ENCODE results near the gene EXOC5. TPM values are rescaled to one million over a fixed set of nuclear protein-coding genes. Genes with fewer than 3 reads are reported as not detected.

The EXOC5 gene
- total RNA-seq, 2 donors from 2014 or later: 44.8 to 71.1 TPM

- no peak for DNase-seq
- TF ChIP-seq CTCF (IDR thresholded peaks at IDR 0.05): no peak
- no peak overlapping the region for H3K9ac ChIP-seq (ENCODE audit: low read depth in 2 of 2, low read length in 2 of 2)
- intact Hi-C loops (cut with DNase I): no loop called here
- H3K27me3 ChIP-seq: no peaks in the 10 kb centered on the region
- peaks cover 5% of the 10 kb centered on the region for H3K36me3 ChIP-seq
- no peak overlapping the region for H3K27ac ChIP-seq
- no peaks in the 10 kb centered on the region for H3K4me1 ChIP-seq
- H3K9me3 ChIP-seq: no peaks in the 10 kb centered on the region
- H3K4me3 ChIP-seq: no peak overlapping the region
These were observed 41.6 kb downstream of the EXOC5 start for GRCh38 chr14:57227083-57227482.

DNA sequence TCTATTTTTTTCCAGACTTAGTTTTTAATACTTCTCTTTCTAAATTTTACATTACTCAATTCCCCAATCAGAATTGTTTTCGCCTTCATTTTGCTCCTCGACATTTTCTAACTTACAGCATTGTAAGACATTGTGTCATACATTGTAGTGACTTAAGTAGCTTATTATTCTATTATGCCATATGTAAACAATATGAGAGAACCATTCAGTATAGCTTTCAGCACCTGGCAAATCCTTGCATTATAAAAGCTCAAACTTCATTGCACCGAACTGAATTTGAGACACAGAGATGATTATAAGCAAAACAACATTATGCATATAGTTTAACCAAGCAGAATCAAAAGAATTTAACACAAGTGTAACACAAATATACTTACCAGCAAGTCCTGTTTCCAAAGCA lies 46.8 kb downstream of the EXOC5 start:
- peaks cover 3% of the 10 kb centered on the region for H3K36me3 ChIP-seq
- H3K9me3 ChIP-seq: no peaks in the 10 kb centered on the region
- intact Hi-C loops (cut with DNase I): no loop called here
- H3K27ac ChIP-seq: no peak overlapping the region
- TF ChIP-seq CTCF (IDR thresholded peaks at IDR 0.05): no peak
- H3K4me3 ChIP-seq: no peak overlapping the region
- no peaks in the 10 kb centered on the region for H3K4me1 ChIP-seq
- H3K27me3 ChIP-seq: no peaks in the 10 kb centered on the region
- no peak overlapping the region for H3K9ac ChIP-seq (ENCODE audit: low read depth in 2 of 2, low read length in 2 of 2)
- no peak for DNase-seq

- H3K27ac ChIP-seq: no peak overlapping the region
- H3K36me3 ChIP-seq: peaks cover 4% of the 10 kb centered on the region
- no peak for TF ChIP-seq CTCF (IDR thresholded peaks at IDR 0.05)
These were observed 55.8 kb downstream of the EXOC5 start for GRCh38 chr14:57212919-57213318.

DNA sequence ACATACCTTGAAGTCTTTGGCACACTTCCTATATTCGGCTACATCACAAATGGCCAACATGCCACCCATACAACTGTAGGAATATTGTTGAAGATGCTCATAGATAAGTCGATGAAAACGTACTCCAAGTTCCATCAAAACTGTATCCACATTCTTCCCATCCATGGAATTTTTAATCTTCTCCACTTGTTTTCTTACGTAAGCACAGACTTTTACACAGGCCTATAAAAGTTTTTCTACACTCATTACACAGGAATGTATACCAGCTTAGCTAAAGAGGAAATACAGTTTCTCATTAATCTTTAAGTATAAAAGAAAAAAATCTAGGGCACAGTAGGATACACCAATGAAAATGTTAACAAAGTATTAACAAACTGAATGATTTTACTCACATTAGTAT lies 59.1 kb downstream of the EXOC5 start:
- no peak overlapping the region for H3K27ac ChIP-seq
- DNase-seq: no peak
- intact Hi-C loops (cut with DNase I): loop anchor here (10.0 kb wide), 1 partner anchor 85 kb away; no protein-coding TSS in a partner anchor
- no peaks in the 10 kb centered on the region for H3K36me3 ChIP-seq
- H3K4me1 ChIP-seq: no peaks in the 10 kb centered on the region
- TF ChIP-seq CTCF (IDR thresholded peaks at IDR 0.05): no peak
- no peak overlapping the region for H3K4me3 ChIP-seq
- no peaks in the 10 kb centered on the region for H3K27me3 ChIP-seq
- H3K9me3 ChIP-seq: no peaks in the 10 kb centered on the region
- H3K9ac ChIP-seq (ENCODE audit: low read depth in 2 of 2, low read length in 2 of 2): no peak overlapping the region

More at GRCh38 chr14:57212919-57213318, 55.8 kb downstream of the EXOC5 start:
- DNase-seq: no peak
- intact Hi-C loops (cut with DNase I): no loop called here
- Histone ChIP-seq H3K9me3 (no peaks in the 10 kb centered on the region), H3K27me3 (no peaks in the 10 kb centered on the region), H3K4me3 (no peak overlapping the region), H3K9ac (ENCODE audit: low read depth in 2 of 2, low read length in 2 of 2) (no peak overlapping the region), H3K4me1 (no peaks in the 10 kb centered on the region)

DNA sequence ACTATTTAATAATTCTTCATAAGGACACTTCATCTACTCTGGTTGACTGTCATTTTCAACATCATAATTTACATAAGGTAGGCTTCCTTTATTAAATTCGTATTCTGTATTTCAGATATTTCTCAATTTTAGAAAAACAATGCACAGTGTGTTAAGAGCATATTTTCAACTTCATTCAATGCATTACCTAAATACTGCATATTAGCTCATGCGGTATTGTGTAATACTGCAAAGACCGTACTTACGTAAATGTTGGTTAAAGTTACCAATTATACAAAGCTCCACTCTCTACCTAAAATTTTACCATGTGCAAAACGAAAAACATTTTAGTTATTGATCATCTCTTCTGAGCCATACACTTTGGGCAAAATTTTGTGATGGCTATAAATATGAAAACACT lies 62.8 kb downstream of the EXOC5 start:
- Histone ChIP-seq H3K4me1 (no peaks in the 10 kb centered on the region), H3K4me3 (no peak overlapping the region), H3K27me3 (no peaks in the 10 kb centered on the region), H3K9ac (ENCODE audit: low read depth in 2 of 2, low read length in 2 of 2) (no peak overlapping the region), H3K9me3 (no peaks in the 10 kb centered on the region), H3K36me3 (no peaks in the 10 kb centered on the region), H3K27ac (no peak overlapping the region)
- TF ChIP-seq CTCF (IDR thresholded peaks at IDR 0.05): no peak
- intact Hi-C loops (cut with DNase I): loop anchor here (10.0 kb wide), 1 partner anchor 89 kb away; no protein-coding TSS in a partner anchor
- DNase-seq: no peak
